GM19324 (cell line): ENCODE results near the gene COL18A1.
"Not testable (repeated sequence)": the region's sequence is repeated elsewhere in the genome, so short reads cannot be mapped to it uniquely, and the experiment has no call there.

Experiments used
- ATAC-seq: cut with Tn5 transposase; IDR thresholded peaks from one replicate; pipeline ENCODE4 v1.9.1; 2021; ENCODE audit warnings: mild to moderate bottlenecking, moderate library complexity; ENCODE audit not compliant: unreplicated experiment, low FRiP score

Gene COL18A1

DNA sequence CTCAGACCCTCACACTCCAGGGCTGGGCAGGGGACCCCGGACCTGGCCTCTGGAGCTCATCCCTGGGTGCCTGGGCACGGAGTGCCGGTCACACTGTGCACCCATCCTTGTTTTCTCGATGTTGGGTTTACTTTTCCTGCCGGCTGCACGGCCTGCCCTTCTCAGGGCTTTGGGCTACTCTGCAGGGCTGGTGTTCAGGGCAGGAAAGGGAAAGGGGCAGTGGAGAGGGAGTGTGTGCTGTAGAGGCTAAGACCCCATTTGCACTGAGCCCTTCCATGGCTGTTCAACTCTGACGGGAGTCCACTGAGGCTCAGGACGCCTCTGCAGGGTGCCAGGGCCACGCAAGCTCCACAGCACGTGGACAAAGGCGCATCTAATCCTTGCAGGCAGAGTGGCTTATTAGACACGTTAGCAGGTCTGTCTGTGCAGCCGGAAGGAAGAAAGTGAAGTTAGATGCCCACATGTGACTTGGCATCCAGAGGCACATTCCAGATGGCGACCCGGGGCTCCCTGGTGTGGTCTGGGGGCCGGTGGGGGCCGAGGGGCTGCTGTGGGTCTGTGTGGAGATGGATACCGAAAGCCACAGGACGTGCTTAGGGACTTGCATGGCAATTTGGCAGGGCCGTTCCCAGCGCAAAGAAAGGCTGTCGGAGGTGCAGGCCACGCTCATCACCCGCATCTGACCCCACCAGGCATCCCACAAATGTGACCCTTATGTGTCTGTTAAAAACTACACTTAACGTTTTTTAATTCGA lies 33.6 kb downstream of the COL18A1 start:
- no peak for ATAC-seq

DNA sequence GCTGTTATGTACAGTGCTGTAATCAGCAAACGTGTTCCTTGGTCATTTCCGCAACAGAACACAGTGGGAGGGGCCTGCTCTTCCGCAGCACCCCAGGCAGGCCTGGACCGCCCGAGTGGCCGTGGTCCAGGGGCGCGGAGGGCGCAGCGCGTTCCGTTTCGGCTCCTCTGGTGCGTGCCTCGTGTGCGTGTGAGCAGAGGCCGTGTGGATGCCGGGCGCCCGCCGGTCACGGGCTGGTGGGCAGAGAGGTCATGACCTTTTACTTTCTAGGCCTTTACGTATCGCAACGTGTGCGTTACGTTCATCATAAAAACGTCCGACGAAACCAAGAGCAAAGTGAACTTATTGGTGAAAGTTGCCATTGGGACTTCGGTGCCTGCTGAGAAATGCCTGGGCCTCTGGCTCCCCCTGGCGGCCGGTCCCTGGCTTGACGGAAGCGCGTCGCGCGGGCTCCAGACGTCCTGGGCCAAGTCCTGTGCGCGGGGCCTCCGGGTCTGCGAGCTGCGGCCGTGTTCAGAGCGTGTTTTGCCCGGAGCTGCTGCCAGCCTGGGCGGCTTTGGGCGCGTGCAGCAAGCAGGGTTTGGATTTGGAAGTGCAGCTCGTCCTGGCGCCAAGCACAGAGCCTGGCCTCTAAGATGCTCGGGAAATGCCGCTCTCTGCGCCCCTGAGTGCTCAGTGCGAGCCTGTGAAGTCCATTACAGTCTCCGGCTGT lies 34.4 kb downstream of the COL18A1 start:
- ATAC-seq: no peak

DNA sequence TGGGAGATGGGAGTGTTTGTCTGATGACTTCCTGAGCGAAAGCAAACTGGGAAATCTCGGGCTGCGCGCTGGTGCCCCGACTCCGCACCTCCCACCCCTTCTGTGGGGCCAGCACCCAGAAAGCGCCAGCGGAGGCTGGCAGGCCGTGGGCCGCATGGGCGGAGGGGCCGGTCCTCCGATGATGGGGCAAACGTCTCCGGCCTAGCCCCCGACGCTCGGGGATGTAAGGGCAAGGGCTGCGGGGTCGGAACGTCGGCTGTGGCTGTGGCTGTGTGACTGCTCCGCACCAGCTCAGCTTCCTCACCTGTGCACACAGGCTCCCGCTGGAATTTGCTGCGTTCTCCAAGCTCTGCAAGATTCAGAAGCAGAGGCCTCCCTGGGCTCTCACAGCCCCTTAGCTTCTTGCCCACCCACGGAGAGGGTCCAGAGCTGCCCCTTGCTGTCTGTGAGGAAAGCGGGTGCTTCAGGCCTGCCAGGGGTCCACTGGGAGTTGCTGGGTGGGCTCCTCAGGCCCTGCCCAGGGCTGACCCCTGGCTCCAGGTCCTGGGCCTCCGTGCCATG lies 35.0 kb downstream of the COL18A1 start:
- ATAC-seq: no peak

DNA sequence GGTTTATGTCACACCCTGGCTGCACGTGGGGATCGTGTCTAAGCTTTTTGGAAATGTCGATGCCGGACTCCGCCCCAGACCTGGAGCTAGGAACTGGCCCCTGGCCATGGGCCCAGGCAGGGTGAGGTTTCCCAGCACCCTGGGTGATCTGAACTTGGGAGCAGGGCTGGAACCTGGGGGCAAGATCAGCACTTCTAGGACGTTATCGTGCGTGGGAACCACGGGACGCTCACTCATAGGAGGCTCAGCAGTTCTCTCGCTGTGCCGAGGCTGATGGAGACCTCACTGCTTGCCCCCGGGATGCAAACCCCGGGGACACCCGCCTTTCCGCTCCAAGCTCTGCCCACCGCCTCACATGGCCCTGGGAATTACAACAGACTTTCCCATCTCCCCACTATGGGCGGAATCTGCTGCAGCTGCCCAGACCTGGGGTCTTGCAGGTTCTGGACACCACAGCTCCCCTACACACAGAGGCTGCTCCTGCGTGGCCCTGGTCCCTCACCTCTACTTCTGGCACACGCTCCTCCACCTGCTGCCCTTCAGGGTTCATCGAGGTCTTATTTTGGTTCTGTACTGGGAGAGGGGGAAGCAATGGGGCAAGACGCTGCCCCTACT lies 35.9 kb downstream of the COL18A1 start:
- ATAC-seq: no peak

DNA sequence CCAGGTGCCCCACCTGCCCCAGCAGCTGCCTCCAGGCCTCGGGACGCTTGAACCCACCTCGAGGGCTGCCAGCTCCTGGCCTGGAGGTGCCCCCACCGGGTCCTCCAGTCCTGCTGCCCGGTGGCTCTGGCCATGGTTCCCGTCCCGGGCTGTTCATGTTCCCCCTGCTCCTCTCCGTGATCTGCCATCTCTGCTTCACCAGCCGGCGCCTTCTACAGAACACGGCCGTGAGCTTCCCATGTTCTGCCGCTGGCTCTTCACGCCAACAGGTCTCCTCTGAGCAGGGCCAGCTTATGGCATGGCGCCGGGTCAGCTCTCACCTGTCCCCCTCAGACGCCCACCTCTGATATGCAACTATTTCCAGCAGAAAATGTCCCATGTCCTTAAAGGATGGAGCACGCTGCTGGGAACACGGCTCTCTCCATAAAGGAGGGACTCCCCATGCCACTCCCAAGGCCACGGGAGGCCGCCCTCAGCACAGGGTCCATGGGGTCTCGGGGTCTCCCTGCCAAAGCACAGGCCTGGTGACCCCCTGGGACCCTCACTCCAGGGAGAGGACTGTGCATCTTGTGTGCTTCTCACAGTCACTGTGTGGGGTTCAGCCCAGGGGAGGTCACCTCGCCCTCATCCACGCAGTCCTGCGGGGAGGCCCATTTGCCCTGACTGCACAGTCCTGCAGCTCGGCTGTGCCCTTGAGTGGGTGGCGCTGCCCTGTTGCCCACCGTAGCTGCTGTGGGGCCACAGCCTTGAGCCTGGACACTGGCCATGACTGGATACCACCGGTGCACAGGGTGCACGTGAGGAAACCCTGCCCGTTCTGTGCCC lies 36.7 kb downstream of the COL18A1 start:
- ATAC-seq: no peak

DNA sequence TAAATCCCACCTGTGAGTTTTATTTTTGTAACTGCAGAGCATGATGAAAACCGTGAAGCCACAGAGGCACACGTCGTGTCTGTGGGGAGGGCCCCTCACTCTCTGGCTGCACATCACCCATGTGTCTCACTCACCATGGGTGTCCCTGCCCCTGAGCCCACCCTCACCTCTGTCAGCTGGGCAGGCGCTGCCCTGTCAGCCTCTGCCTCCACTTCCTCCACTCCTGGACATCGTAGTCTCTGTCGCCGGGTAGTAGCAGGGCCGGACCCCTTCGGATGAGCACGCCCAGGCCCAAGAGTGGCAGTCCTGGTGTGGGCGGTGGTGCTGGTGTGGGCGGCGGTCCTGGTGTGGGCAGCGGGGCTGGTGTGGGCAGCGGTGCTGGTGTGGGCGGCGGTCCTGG lies 37.3 kb downstream of the COL18A1 start:
- no peak for ATAC-seq

DNA sequence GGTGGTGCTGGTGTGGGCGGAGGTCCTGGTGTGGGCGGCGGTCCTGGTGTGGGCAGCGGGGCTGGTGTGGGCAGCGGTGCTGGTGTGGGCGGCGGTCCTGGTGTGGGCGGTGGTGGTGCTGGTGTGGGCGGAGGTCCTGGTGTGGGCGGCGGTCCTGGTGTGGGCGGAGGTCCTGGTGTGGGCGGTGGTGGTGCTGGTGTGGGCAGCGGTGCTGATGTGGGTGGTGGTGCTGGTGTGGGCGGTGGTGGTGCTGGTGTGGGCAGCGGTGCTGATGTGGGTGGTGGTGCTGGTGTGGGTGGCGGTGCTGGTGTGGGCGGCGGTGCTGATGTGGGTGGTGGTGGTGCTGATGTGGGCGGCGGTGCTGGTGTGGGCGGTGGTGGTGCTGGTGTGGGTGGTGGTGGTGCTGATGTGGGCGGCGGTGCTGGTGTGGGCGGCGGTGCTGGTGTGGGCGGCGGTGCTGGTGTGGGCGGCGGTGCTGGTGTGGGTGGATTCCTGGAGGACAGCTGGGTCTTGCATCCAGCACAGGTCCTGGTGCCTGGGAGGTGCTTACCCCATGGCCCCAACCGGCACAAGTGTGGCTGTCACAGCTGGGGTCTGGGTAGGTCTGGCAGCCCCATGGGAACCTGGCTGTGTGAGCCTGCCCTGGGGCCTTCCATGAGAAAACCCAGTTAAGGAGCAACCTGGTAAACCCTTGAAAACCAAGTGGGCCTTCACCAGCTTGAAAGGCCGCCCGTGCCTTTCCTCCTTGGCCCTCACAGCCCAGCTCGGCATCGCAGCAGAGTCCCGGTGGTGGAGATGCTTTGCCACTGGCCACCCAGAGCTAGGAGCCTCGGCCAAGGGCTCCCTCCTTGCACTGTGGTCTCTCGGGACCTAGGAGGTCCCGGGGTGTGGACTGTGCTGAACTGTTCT lies 38.0 kb downstream of the COL18A1 start:
- not testable (repeated sequence) for ATAC-seq

DNA sequence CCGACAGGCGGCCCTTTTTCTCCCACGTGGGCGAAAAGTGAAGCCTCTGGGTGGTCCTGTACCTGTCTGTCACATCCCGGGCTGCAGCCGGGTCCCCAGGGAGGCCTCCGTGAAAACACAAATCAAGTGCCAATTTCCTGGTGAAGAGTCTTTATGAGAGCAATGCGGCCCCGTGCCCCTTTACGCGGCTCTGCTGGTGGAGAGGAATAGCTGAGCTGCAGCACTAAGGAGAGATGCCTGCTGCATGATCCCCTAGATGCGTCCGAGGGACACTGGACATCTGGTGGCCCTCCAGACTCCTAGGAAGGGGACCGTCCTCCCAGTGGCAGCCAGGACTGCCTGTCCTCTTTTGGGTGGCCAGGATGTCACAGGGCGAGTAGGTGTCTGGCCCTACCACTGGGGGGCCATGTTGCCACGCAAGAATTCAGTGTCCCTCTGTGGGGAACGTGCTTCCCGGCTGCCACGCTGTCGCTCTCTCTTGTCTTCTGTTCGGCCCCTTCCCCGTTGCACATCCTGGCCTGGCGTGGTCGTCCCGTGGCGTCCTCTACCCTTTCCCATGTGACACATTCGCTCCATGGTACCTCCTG lies 38.7 kb downstream of the COL18A1 start:
- no peak for ATAC-seq

DNA sequence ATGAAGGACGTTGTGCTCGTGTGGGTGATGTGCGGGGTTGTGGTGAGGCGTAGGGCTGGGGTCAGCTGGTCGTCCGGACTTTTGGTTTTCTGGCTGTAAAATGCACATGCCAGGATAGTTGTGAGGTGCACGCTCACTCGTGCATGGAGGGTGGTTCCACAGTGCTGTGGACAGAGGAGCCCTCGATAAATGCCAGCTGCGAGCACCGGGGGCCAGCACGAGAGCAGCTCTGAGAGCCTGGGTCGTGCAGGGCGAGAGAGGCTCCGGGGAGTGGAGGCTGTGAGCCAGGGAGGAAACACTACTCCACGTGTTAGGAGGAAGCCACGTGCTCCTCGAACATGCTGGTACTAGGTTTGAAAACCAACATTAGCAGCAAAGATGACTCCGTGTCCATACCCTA lies 39.4 kb downstream of the COL18A1 start:
- ATAC-seq: no peak

DNA sequence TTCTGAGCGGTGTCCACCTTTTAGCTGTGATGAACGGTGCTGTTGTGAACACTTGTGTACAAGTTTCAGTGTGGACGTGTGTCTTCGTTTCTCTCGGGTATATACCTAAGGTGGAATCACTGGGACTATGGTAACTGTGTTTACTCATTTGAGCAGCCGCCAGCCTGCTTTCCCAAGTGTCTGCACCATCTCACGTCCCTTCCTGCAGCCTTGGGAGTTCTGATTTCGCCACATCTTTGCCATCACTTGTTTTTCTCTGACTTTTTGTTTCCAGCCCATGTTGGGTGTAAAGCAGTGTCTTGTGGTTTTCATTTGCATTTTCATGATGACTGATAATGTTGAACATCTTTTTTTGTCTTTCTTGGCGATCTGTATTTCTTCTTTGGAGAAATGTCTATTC lies 40.4 kb downstream of the COL18A1 start:
- no peak for ATAC-seq

DNA sequence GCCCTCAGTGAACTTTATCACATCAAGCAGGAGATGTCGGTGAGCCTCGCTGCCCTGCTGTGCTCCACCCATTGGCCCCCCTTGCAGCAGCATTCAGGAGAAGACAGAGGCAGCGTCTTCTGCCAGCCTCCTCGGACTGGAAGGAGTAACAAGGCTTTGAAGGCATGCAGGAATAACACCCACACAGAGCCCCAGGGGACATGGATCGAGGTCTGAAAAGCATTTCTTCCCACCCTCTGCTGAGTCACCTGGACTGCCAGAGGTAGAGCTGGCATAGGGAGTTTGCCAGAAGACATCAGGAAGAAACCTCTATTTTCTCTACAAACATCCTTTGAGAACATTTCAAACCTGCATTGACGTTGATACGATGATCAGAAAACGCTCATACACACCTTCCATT lies 42.9 kb downstream of the COL18A1 start:
- ATAC-seq: no peak

DNA sequence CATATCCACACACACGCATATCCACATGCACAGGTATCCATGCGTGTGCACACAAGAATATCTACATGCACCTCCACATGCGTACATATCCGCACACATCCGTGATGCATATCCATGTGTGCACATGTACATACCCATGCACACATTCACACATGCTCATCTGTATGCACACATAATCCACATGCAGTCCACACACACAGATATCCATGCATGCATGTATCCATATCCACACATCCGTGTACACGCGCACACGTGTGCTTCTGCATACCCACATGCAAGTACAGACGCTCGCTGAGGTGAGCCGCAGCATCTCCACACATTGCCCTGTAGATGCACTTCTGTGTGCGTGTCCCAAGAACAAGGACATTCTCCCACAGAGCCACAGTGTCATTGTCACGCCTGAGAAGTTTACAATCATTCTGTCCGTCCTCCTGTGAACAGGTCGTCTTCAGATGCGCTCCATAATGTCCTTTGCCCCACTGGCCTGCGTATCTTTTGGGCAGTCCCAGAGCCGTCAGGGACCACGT lies 43.4 kb downstream of the COL18A1 start:
- no peak for ATAC-seq

DNA sequence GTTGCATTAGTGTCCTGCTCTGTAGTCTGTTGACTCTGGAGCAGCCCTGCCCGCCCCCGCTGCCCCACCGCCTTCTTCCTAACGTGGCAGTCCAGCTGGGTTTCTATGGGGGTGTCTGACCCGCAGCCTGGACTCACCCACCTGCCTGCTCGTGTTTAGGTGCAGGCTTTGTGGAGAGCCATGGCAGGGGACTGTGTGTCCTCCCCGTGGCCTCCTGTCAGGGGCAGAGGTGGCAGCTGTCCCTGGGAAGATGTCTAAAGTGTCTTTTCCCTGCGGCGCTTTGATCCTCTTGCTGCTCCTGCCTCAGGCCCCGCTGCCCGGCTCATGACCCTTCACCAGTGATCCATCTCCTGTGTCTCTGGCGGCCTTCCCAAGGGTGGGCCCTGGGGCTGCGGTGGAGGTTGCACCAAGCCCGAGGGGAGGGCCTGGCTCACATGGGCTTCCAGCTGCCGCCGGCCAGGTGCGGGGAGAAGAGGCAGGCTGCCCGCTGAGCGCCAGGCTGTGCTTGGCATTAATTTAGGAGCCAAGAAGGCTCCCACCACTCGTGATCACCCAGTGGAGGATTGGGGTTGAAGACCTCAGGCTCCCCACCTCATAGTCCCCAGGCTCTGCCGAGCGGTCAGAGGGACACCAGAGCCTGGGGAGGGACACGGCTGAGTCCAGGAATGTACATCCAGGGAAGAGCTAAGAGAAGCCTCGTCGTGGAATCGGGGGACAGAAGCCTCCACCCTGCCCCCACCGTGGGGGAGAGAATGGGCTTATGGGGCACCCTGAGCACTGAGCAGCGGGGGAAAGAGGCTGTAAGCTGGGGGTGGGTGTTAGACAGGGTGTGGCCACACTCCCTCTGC lies 44.1 kb downstream of the COL18A1 start:
- ATAC-seq: no peak

DNA sequence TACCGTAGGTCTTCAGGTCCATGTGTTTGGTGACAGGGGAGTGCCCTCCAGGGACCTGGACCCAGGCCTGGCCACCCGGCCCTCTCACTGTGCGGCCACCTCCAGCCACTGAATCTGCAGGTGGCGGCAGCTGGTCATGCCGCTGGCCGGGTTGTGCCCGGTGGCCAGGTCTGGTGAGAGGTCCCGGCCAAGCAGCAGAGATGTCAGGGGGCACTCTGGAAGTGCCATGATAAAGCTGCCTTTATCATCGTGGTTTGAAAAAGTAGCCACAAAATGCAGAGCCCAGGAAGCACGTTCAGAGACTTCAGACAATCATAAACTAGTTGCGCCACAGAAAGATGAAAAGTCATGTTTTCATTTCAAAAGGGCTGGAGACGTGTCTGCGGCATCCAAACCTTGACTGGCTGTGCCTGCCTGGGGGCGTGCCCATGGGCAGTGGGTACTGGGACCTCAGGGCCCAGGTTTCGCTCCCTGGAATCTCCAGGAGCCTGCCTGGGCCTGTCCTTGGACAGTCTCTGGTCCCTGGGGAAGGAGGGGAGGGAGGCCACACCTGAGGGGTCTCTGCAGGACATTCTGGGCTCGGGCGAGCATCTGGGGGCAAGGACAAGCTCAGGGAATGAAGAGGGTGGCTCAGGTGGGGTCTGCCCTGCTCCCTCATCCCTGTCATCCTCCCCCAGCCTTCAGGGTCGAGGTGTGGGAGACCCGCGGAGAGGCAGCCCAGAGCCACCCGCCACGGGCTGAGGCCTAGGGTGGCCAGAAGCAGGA lies 44.9 kb downstream of the COL18A1 start:
- no peak for ATAC-seq

DNA sequence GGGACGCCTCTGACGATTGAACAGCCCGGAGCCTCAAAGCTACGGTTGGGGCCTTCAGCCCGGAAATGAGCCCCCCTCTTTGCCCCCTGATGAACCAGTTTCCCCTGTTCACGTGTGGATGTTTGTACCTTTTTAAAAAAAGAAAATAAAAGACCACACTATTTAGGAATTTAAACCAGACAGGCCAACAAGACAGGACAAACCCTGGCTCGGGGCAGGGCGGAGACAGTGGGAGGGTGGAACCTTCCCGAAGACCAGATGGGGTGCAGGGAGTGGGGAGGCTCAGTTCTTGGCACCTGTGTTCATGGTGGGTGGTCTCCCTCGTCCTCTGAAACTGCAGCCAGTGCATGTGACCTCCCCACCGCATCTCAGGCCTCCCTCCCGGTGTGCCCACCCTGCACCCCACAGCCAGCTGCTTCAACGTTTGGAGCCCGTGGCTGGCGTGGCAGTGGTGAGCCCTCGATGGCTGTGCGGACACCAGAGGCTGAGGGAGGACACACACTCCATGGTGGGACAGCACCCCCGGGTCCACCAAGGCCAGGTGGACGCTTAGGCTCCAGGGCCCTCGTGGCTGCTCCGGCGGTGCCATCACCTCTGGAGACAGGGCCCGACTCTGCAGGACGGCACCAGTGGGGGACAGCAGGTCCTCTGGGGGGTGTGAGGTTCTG lies 45.6 kb downstream of the COL18A1 start:
- ATAC-seq: no peak

DNA sequence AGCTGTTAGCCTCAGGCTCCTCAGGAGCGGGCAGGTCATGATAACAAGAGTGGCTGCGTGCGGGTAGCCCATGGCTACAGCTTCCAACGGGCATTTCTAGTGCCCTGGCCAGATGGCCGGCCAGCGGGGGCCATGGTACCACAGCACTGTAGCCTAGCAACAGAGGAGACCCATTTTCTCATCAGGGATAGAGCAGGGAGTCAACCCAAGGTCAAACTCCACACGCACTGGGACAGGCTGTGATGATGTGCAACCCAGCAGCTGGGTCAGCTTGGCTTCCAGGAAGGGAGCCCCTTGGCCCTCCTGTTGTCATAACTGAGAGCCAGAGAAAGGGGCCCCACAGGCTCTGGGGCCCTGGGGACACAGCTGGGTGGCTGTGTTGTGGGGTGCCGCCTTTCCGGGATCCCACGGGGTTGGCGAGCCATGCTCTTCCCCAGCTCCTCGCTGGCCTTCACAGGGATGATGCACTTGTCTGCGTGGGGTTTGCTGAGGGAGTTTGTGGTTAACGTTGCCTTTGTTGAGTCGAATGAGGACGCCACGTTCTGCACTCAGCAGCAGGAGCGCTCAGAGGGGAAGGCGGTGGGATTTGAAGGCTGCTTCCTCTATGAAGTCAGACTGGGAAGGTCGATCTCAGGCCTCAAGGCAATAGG lies 46.3 kb downstream of the COL18A1 start:
- no peak for ATAC-seq
